ENCODE data around the gene MRPS2. TPM values are rescaled to one million over a fixed set of nuclear protein-coding genes. Genes with fewer than 3 reads are reported as not detected.
A peak's percentile ranks its signal among the peaks of the same experiment; 100 is the strongest.

The MRPS2 gene
- total and polyA plus RNA-seq, 9 of the 15 experiments (the other 6 are each of a cell fraction or from before 2014, with no cell fraction given) = 8.0 to 167 (median 81.3) TPM

DNA sequence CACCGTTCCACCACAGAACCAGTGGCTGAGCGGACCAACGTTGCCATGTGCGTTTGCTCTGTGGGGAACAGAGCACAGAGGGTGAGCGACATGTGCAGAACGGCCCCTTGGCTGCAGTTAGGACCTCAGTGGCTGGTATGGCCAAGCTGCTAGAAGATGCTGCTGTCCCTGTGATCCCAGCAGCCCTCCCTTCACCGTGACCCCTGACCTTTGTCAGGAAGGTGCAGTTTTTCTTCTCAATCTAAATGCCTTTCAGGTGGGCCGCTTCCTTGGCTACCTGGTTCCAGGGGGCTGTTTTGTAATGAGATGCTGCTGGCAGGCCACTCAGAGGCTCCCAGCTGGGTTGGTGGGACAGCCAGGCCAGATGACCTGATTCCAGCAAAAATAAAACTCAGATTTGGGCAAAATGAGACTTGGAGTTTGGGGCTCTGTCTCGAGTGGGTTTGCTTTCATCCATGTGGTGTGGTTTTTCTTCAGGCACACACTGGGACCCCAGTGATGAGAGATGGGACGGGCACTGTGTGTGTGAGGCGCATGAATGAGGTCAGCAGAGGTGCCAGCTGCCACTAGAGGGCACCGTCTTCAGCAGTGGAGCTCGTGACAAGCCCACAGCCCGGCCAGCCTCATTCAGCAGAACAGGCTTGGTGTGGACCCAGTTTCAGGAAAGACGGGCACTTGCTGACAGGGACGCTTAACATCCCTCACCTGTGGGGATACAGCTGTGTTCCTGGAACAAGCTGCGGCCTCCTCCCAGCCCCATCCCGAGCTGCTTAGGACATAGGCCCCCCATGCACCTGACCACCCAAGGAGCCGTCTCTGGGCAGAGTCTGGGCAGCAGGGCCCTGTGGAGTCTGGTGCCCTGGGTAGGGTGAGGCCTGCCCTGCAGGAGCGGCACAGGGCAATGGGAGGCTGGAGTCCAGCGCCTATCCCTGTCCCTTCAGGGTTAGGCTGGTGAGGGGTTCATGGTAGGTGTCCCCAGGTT, 4.1 kb downstream of the MRPS2 start (continued):
- TF ChIP-seq UBTF (IDR thresholded peaks at IDR 0.05; ENCODE audit: borderline replicate concordance in 1 of 2, low read depth in 2 of 2, low read length in 2 of 2) (no peak), POLR2G (IDR thresholded peaks at IDR 0.05; ENCODE audit: low read depth, low read length) (peak; percentile 53), TOE1 (IDR thresholded peaks at IDR 0.05; ENCODE audit: borderline replicate concordance) (0 out of 2 replicates have a peak, but pooled peaks have one; percentile 19), TOE1 (CRISPR knock-in tag; IDR thresholded peaks at IDR 0.05; ENCODE audit: borderline replicate concordance, low read depth) (no peak), ZNF217 (CRISPR knock-in tag; IDR thresholded peaks at IDR 0.05) (no peak), PCBP1 (IDR thresholded peaks at IDR 0.05; ENCODE audit: low read depth, low read length, poor library complexity, severe bottlenecking) (no peak), MIER1 (IDR thresholded peaks at IDR 0.05; ENCODE audit: low read depth) (no peak), NR2C1 (IDR thresholded peaks at IDR 0.05) (0 out of 2 replicates have a peak, but pooled peaks have one; percentile 41), NR2C1 (tag; IDR thresholded peaks at IDR 0.05) (peak; percentile 65), CREM (IDR thresholded peaks at IDR 0.05; ENCODE audit: low read depth) (peak; percentile 80), BACH1 (tag; IDR thresholded peaks at IDR 0.05) (no peak), SP1 (CRISPR knock-in tag; IDR thresholded peaks at IDR 0.05) (peak; percentile 42), ATF7 (IDR thresholded peaks at IDR 0.05) (peak; percentile 36; the same call in 1 of the 2 replicates), BHLHE40 (IDR thresholded peaks at IDR 0.05; ENCODE audit: low read length) (peak; percentile 63), ZNF324 (CRISPR knock-in tag; IDR thresholded peaks at IDR 0.05) (no peak), SUPT5H (IDR thresholded peaks at IDR 0.05) (peak; percentile 68; the same call in 1 of the 2 replicates), ZFPM2 (CRISPR knock-in tag; IDR thresholded peaks at IDR 0.05) (0 out of 2 replicates have a peak, but pooled peaks have one; percentile 81), PRPF4 (IDR thresholded peaks at IDR 0.05; ENCODE audit: insufficient read depth, low read depth, low read length, poor library complexity, severe bottlenecking) (no peak), RFX5 (IDR thresholded peaks at IDR 0.05; ENCODE audit: low read depth, low read length) (no peak), POLR2A (conservative IDR thresholded peaks at IDR 0.05) (peak; percentile 69)
- TF ChIP-seq, protein P1, sequence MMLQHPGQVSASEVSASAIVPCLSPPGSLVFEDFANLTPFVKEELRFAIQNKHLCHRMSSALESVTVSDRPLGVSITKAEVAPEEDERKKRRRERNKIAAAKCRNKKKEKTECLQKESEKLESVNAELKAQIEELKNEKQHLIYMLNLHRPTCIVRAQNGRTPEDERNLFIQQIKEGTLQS (IDR thresholded peaks at IDR 0.05) = peak; percentile 54; the same call in 1 of the 2 replicates
- TF ChIP-seq, protein P1 (CRISPR knock-in tag; conservative IDR thresholded peaks at IDR 0.05) = no peak
- TF ChIP-seq, protein P2, sequence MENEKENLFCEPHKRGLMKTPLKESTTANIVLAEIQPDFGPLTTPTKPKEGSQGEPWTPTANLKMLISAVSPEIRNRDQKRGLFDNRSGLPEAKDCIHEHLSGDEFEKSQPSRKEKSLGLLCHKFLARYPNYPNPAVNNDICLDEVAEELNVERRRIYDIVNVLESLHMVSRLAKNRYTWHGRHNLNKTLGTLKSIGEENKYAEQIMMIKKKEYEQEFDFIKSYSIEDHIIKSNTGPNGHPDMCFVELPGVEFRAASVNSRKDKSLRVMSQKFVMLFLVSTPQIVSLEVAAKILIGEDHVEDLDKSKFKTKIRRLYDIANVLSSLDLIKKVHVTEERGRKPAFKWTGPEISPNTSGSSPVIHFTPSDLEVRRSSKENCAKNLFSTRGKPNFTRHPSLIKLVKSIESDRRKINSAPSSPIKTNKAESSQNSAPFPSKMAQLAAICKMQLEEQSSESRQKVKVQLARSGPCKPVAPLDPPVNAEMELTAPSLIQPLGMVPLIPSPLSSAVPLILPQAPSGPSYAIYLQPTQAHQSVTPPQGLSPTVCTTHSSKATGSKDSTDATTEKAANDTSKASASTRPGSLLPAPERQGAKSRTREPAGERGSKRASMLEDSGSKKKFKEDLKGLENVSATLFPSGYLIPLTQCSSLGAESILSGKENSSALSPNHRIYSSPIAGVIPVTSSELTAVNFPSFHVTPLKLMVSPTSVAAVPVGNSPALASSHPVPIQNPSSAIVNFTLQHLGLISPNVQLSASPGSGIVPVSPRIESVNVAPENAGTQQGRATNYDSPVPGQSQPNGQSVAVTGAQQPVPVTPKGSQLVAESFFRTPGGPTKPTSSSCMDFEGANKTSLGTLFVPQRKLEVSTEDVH (IDR thresholded peaks at IDR 0.05; ENCODE audit: low read depth, partially characterized antibody) = no peak
